DND-41 (cell line): ENCODE data around the gene ACACA.

Experiments used
- ATAC-seq: fragments of 200-7000 bp; cut with Tn5 transposase; 3 replicates; pipeline ENCODE4 v1.9.1; 2021; ENCODE audit warnings: low read depth; ENCODE audit not compliant: insufficient read depth
- DNase-seq: peaks from one replicate; pipeline ENCODE4 v3.0.0-alpha.2; 2020
- H2AFZ ChIP-seq: 2 replicates; pipeline ENCODE4 v1.6.0; 2012; ENCODE audit warnings: low read depth, low read length
- H3K27ac ChIP-seq: 2 replicates; pipeline ENCODE4 v1.5.1; 2012; ENCODE audit warnings: low read length, inconsistent platforms
- H3K27me3 ChIP-seq: fragments of 200-600 bp; sonication (generic); 2 replicates; pipeline ENCODE4 v1.6.0; 2012; ENCODE audit warnings: low read length, mild to moderate bottlenecking, inconsistent platforms; ENCODE audit not compliant: insufficient read depth, poor library complexity
- H3K36me3 ChIP-seq: 2 replicates; pipeline ENCODE4 v1.5.1; 2012; ENCODE audit warnings: low read length, inconsistent platforms; ENCODE audit not compliant: insufficient read depth
- H3K4me1 ChIP-seq: 2 replicates; pipeline ENCODE4 v1.5.1; 2012; ENCODE audit warnings: mild to moderate bottlenecking, low read length; ENCODE audit not compliant: insufficient read depth
- H3K4me2 ChIP-seq: 2 replicates; pipeline ENCODE4 v1.6.0; 2012; ENCODE audit warnings: mild to moderate bottlenecking, moderate library complexity, low read length, inconsistent platforms; ENCODE audit not compliant: insufficient read depth
- H3K4me3 ChIP-seq, 2 experiments: fragments of 200-600 bp in 1 of 2; shearing (Covaris generic) in 1 of 2; 2 replicates each; pipeline ENCODE4 v1.5.1; 2012 to 2016; ENCODE audit warnings: inconsistent platforms in 2 of 2, low read length in 2 of 2, mild to moderate bottlenecking in 2 of 2, low read depth in 1 of 2, moderate library complexity in 1 of 2
- H3K79me2 ChIP-seq: 2 replicates; pipeline ENCODE4 v1.6.0; 2012; ENCODE audit warnings: low read length, inconsistent platforms; ENCODE audit not compliant: insufficient read depth
- H3K9ac ChIP-seq: 2 replicates; pipeline ENCODE4 v1.6.0; 2012; ENCODE audit warnings: low read depth, mild to moderate bottlenecking, inconsistent platforms, low read length, moderate library complexity
- H3K9me3 ChIP-seq: 2 replicates; pipeline ENCODE4 v1.5.1; 2012; ENCODE audit warnings: low read length, moderate library complexity, mild to moderate bottlenecking, inconsistent platforms; ENCODE audit not compliant: insufficient read depth, severe bottlenecking
- H4K20me1 ChIP-seq: 2 replicates; pipeline ENCODE4 v1.6.0; 2012; ENCODE audit warnings: low read length; ENCODE audit not compliant: insufficient read depth
- CTCF ChIP-seq: IDR thresholded peaks from 2 replicates; pipeline ENCODE4 v1.5.1; 2012; ENCODE audit warnings: borderline replicate concordance, low read length, moderate library complexity, mild to moderate bottlenecking; ENCODE audit not compliant: poor library complexity, severe bottlenecking; ENCODE audit errors: extremely low read depth
- EZH2 ChIP-seq: IDR thresholded peaks from 3 replicates; pipeline ENCODE4 v1.6.1; 2012; ENCODE audit warnings: borderline replicate concordance, low read depth, mild to moderate bottlenecking, moderate library complexity, low read length, inconsistent platforms; ENCODE audit not compliant: severe bottlenecking

Gene ACACA

GRCh38 chr17:37365589-37365988 lies 41.0 kb downstream of the ACACA start:
- DNase-seq (no peak), ATAC-seq (no peak)
- H3K9me3 ChIP-seq: no peaks in the 10 kb centered on the region
- H2AFZ ChIP-seq: no peak overlapping the region
- no peaks in the 10 kb centered on the region for H4K20me1 ChIP-seq
- H3K4me1 ChIP-seq: no peaks in the 10 kb centered on the region
- no peaks in the 10 kb centered on the region for H3K79me2 ChIP-seq
- no peak overlapping the region for H3K4me2 ChIP-seq
- TF ChIP-seq CTCF (no peak), EZH2 (no peak)
- no peak overlapping the region for H3K27ac ChIP-seq
- H3K4me3 ChIP-seq: no peak overlapping the region
- H3K9ac ChIP-seq: no peak overlapping the region
- no peaks in the 10 kb centered on the region for H3K27me3 ChIP-seq
- H3K36me3 ChIP-seq: no peaks in the 10 kb centered on the region

- H3K4me3 ChIP-seq: no peak overlapping the region
- H3K9me3 ChIP-seq: no peaks in the 10 kb centered on the region
- TF ChIP-seq EZH2 (no peak), CTCF (no peak)
- H3K36me3 ChIP-seq: no peaks in the 10 kb centered on the region; the same call in 1 of the 2 replicates
- H3K4me2 ChIP-seq: no peak overlapping the region
- H2AFZ ChIP-seq: no peak overlapping the region
- H3K27me3 ChIP-seq: no peaks in the 10 kb centered on the region
- no peak for ATAC-seq
- peaks cover 24% of the 10 kb centered on the region for H3K79me2 ChIP-seq
- no peaks in the 10 kb centered on the region for H4K20me1 ChIP-seq
- DNase-seq: no peak
- peaks cover 26% of the 10 kb centered on the region for H3K4me1 ChIP-seq
- H3K9ac ChIP-seq: no peak overlapping the region
- no peak overlapping the region for H3K27ac ChIP-seq
Observed at GRCh38 chr17:37361543-37361942, 45.1 kb downstream of the ACACA start.

GRCh38 chr17:37360632-37361031 lies 46.0 kb downstream of the ACACA start:
- DNase-seq (no peak), ATAC-seq (no peak)
- peaks cover 26% of the 10 kb centered on the region for H3K4me1 ChIP-seq
- no peak overlapping the region for H3K4me2 ChIP-seq
- H3K9ac ChIP-seq: no peak overlapping the region
- no peaks in the 10 kb centered on the region for H3K9me3 ChIP-seq
- H3K79me2 ChIP-seq: peaks cover 32% of the 10 kb centered on the region
- H2AFZ ChIP-seq: no peak overlapping the region
- no peak for TF ChIP-seq EZH2
- TF ChIP-seq CTCF: no peak
- no peak overlapping the region for H3K27ac ChIP-seq
- no peaks in the 10 kb centered on the region for H4K20me1 ChIP-seq
- H3K36me3 ChIP-seq: no peaks in the 10 kb centered on the region; the same call in 1 of the 2 replicates
- no peaks in the 10 kb centered on the region for H3K27me3 ChIP-seq
- no peak overlapping the region for H3K4me3 ChIP-seq
